ENCODE results near the gene ANKRD39.

DNA sequence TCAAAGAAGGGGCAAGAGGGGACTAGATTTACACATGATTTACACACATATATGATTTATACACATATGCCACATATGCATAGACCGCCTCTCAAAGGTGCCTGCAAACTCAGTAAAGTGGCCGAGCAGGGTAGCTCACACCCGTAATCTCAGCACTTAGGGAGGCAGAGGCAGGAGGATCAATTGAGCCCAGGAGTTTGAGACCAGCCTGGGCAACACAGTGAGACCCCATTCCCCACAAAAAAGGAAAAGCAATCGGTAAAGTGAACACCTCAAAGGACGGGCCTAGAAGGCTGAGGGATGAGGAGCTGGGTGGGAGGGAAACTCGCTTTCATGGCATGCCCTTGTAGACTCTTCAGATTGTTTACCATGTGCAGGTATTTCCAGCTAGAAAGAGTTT, 5.1 kb downstream of the ANKRD39 start:
- TF ChIP-seq, protein P1, sequence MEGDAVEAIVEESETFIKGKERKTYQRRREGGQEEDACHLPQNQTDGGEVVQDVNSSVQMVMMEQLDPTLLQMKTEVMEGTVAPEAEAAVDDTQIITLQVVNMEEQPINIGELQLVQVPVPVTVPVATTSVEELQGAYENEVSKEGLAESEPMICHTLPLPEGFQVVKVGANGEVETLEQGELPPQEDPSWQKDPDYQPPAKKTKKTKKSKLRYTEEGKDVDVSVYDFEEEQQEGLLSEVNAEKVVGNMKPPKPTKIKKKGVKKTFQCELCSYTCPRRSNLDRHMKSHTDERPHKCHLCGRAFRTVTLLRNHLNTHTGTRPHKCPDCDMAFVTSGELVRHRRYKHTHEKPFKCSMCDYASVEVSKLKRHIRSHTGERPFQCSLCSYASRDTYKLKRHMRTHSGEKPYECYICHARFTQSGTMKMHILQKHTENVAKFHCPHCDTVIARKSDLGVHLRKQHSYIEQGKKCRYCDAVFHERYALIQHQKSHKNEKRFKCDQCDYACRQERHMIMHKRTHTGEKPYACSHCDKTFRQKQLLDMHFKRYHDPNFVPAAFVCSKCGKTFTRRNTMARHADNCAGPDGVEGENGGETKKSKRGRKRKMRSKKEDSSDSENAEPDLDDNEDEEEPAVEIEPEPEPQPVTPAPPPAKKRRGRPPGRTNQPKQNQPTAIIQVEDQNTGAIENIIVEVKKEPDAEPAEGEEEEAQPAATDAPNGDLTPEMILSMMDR (conservative IDR thresholded peaks at IDR 0.05 in 1 of 2, IDR thresholded peaks at IDR 0.05 in 1 of 2; ENCODE audit: low read depth in 1 of 2, low read length in 2 of 2) = no peak
- TF ChIP-seq EZH2 (IDR thresholded peaks at IDR 0.05; ENCODE audit: low read length, missing control alignments) = no peak

All from fibroblast of lung (primary cell).